ENCODE data around the gene MICU1.

DNA sequence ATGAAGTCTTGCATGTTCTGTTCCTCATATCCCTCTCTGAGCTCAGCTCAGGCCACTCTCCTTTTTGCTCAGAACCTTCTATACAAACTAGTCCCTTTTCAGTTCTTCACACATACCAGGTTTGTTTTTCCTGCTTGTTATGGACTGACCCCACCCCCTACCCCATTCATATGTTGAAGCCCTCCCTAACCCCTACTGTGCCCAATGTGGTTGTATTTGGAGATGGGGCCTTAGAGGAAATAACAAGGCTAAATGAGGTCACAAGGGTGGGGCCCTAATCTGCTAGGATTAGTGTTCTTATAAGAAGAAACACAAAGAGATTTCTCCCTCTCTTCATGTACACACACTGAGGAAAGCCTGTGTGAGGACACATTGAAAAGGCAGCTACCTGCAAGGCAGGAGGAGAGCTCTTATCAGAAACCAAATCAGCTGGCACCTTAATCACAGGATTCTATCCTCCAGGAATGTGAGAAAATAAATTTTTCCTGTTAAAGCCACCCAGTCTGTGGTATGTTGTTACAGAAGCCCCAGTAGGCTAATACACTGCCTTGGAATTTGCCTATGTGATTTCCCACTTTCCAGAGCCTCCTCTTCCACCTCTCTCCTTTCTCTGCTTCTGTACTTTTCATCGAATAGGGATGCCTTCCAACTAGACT, 203.9 kb downstream of the MICU1 start:
- no peak for TF ChIP-seq JUND (IDR thresholded peaks at IDR 0.05; ENCODE audit: low read depth, low read length)
- TF ChIP-seq, protein P1, sequence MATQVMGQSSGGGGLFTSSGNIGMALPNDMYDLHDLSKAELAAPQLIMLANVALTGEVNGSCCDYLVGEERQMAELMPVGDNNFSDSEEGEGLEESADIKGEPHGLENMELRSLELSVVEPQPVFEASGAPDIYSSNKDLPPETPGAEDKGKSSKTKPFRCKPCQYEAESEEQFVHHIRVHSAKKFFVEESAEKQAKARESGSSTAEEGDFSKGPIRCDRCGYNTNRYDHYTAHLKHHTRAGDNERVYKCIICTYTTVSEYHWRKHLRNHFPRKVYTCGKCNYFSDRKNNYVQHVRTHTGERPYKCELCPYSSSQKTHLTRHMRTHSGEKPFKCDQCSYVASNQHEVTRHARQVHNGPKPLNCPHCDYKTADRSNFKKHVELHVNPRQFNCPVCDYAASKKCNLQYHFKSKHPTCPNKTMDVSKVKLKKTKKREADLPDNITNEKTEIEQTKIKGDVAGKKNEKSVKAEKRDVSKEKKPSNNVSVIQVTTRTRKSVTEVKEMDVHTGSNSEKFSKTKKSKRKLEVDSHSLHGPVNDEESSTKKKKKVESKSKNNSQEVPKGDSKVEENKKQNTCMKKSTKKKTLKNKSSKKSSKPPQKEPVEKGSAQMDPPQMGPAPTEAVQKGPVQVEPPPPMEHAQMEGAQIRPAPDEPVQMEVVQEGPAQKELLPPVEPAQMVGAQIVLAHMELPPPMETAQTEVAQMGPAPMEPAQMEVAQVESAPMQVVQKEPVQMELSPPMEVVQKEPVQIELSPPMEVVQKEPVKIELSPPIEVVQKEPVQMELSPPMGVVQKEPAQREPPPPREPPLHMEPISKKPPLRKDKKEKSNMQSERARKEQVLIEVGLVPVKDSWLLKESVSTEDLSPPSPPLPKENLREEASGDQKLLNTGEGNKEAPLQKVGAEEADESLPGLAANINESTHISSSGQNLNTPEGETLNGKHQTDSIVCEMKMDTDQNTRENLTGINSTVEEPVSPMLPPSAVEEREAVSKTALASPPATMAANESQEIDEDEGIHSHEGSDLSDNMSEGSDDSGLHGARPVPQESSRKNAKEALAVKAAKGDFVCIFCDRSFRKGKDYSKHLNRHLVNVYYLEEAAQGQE (IDR thresholded peaks at IDR 0.05; ENCODE audit: low read depth, low read length): no peak
- TF ChIP-seq CHD1 (IDR thresholded peaks at IDR 0.05; ENCODE audit: low read depth, low read length): no peak
- TF ChIP-seq FOXM1 (IDR thresholded peaks at IDR 0.05; ENCODE audit: low read depth, low read length): no peak

Data from GM12878 (cell line).